ENCODE measurements around the gene CDCA3. TPM values are rescaled to one million over a fixed set of nuclear protein-coding genes. Genes with fewer than 3 reads are reported as not detected.

Gene CDCA3
- total and polyA plus RNA-seq, 2 of the 13 experiments (the other 11 are each of a cell fraction or from before 2014, with no cell fraction given), result 32.7 to 56.5 TPM

GRCh38 chr12:6872073-6873048, 21.3 kb upstream of the CDCA3 start (continued):
- TF ChIP-seq POGK (CRISPR knock-in tag; conservative IDR thresholded peaks at IDR 0.05), result 0 out of 2 replicates have a peak, but pooled peaks have one; percentile 16
- TF ChIP-seq ZSCAN25 (CRISPR knock-in tag; IDR thresholded peaks at IDR 0.05), result no peak; the same call in 1 of the 2 replicates
- TF ChIP-seq REL (CRISPR knock-in tag; conservative IDR thresholded peaks at IDR 0.05), result peak; percentile 65; the same call in 1 of the 2 replicates
- TF ChIP-seq ZNF224 (CRISPR knock-in tag; IDR thresholded peaks at IDR 0.05), result no peak
- TF ChIP-seq AGO1 (IDR thresholded peaks at IDR 0.05; ENCODE audit: low read depth, low read length, poor library complexity, severe bottlenecking), result peak; percentile 96
- TF ChIP-seq, protein P1, sequence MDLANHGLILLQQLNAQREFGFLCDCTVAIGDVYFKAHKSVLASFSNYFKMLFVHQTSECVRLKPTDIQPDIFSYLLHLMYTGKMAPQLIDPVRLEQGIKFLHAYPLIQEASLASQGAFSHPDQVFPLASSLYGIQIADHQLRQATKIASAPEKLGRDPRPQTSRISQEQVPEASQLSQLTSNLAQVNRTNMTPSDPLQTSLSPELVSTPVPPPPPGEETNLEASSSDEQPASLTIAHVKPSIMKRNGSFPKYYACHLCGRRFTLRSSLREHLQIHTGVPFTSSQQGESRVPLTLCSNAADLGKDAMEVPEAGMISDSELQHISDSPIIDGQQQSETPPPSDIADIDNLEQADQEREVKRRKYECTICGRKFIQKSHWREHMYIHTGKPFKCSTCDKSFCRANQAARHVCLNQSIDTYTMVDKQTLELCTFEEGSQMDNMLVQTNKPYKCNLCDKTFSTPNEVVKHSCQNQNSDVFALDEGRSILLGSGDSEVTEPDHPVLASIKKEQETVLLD (CRISPR knock-in tag; IDR thresholded peaks at IDR 0.05; ENCODE audit: low read depth), result peak; percentile 50; the same call in 1 of the 2 replicates
- peak; percentile 76; the same call in 1 of the 2 replicates for TF ChIP-seq PAX8 (CRISPR knock-in tag; IDR thresholded peaks at IDR 0.05; ENCODE audit: borderline replicate concordance)
- TF ChIP-seq ZNF326 (CRISPR knock-in tag; IDR thresholded peaks at IDR 0.05; ENCODE audit: borderline replicate concordance), result peak; percentile 92
- TF ChIP-seq, protein P2, sequence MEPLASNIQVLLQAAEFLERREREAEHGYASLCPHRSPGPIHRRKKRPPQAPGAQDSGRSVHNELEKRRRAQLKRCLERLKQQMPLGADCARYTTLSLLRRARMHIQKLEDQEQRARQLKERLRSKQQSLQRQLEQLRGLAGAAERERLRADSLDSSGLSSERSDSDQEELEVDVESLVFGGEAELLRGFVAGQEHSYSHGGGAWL (CRISPR knock-in tag; IDR thresholded peaks at IDR 0.05), result no peak
- 0 out of 2 replicates have a peak, but pooled peaks have one; percentile 54 for TF ChIP-seq HOXA5 (CRISPR knock-in tag; IDR thresholded peaks at IDR 0.05)
- 0 out of 2 replicates have a peak, but pooled peaks have one; percentile 14 for TF ChIP-seq ZMYM2 (CRISPR knock-in tag; IDR thresholded peaks at IDR 0.05)
- TF ChIP-seq ATF4 (CRISPR knock-in tag; IDR thresholded peaks at IDR 0.05), result 0 out of 4 replicates have a peak, but pooled peaks of 1 of the 2 experiments have one; percentile 57
- TF ChIP-seq KLF6 (CRISPR knock-in tag; IDR thresholded peaks at IDR 0.05), result no peak
- TF ChIP-seq ZNF547 (CRISPR knock-in tag; IDR thresholded peaks at IDR 0.05), result no peak
- TF ChIP-seq SSRP1 (CRISPR knock-in tag; IDR thresholded peaks at IDR 0.05), result no peak
- TF ChIP-seq JUND (CRISPR knock-in tag; IDR thresholded peaks at IDR 0.05), result peak; percentile 69; the same call in 1 of the 2 replicates
- TF ChIP-seq YEATS4 (CRISPR knock-in tag; IDR thresholded peaks at IDR 0.05; ENCODE audit: borderline replicate concordance), result peak; percentile 78; the same call in 1 of the 2 replicates
- TF ChIP-seq ZFP62 (CRISPR knock-in tag; IDR thresholded peaks at IDR 0.05), result 0 out of 2 replicates have a peak, but pooled peaks have one; percentile 24
- TF ChIP-seq, protein P3, sequence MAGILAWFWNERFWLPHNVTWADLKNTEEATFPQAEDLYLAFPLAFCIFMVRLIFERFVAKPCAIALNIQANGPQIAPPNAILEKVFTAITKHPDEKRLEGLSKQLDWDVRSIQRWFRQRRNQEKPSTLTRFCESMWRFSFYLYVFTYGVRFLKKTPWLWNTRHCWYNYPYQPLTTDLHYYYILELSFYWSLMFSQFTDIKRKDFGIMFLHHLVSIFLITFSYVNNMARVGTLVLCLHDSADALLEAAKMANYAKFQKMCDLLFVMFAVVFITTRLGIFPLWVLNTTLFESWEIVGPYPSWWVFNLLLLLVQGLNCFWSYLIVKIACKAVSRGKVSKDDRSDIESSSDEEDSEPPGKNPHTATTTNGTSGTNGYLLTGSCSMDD (CRISPR knock-in tag; IDR thresholded peaks at IDR 0.05), result peak; percentile 45; the same call in 1 of the 2 replicates
- 0 out of 2 replicates have a peak, but pooled peaks have one; percentile 45 for TF ChIP-seq ZNF230 (CRISPR knock-in tag; IDR thresholded peaks at IDR 0.05)
- TF ChIP-seq GABPA (IDR thresholded peaks at IDR 0.05; ENCODE audit: low read depth, low read length), result no peak
- TF ChIP-seq GABPA (CRISPR knock-in tag; IDR thresholded peaks at IDR 0.05; ENCODE audit: low read depth), result peak; percentile 24; the same call in 1 of the 2 replicates

All from HepG2 (cell line).